PC-3 (cell line): ENCODE measurements around the gene LMBR1.

Source experiments
- EZH2 ChIP-seq: fragments of 300-600 bp; sonication (generic); IDR thresholded peaks from one replicate; pipeline ENCODE4 v1.6.1; 2017; ENCODE audit warnings: antibody characterized with exemption, mild to moderate bottlenecking, low read length; ENCODE audit not compliant: unreplicated experiment
- EZH2phosphoT487 ChIP-seq: fragments of 300-600 bp; sonication (generic); IDR thresholded peaks from 2 replicates; pipeline ENCODE4 v1.6.1; 2018; ENCODE audit warnings: mild to moderate bottlenecking, antibody characterized with exemption, low read length, borderline replicate concordance
- TF ChIP-seq, protein P1 (sequence below): fragments of 300-600 bp; sonication (generic); conservative IDR thresholded peaks from 2 replicates; pipeline ENCODE4 v1.5.1; 2017; ENCODE audit warnings: antibody characterized with exemption, low read depth, mild to moderate bottlenecking, low read length

DNA sequence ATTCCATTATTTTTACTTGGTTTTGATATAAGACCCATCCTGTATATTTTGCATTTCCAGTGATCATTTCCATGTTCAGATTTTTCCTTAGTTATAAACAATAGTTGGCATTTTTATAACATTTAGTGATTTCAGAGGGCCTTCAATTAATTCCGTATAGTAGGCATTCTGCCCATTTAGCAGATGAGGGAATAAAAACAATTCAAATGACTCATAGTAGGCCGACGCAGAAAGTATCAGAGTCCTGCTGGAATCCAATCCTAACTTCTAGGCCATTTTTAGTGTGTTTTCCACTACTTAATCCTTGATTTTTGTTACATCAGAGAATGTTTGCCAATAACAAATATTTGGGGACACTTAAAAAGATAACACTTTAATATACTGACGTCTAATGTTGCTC is 237.0 kb downstream of the LMBR1 start:
- TF ChIP-seq, protein P1, sequence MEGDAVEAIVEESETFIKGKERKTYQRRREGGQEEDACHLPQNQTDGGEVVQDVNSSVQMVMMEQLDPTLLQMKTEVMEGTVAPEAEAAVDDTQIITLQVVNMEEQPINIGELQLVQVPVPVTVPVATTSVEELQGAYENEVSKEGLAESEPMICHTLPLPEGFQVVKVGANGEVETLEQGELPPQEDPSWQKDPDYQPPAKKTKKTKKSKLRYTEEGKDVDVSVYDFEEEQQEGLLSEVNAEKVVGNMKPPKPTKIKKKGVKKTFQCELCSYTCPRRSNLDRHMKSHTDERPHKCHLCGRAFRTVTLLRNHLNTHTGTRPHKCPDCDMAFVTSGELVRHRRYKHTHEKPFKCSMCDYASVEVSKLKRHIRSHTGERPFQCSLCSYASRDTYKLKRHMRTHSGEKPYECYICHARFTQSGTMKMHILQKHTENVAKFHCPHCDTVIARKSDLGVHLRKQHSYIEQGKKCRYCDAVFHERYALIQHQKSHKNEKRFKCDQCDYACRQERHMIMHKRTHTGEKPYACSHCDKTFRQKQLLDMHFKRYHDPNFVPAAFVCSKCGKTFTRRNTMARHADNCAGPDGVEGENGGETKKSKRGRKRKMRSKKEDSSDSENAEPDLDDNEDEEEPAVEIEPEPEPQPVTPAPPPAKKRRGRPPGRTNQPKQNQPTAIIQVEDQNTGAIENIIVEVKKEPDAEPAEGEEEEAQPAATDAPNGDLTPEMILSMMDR, result no peak
- TF ChIP-seq EZH2phosphoT487 (no peak), EZH2 (no peak)
